SK-N-SH (cell line): Measurements from ENCODE around the gene F11. TPM values are rescaled to one million over a fixed set of nuclear protein-coding genes. Genes with fewer than 3 reads are reported as not detected.

Experiments used
- CTCF ChIA-PET: fragments of 300-600, 350-600 bp; formaldehyde crosslinking; extraction: SDS; loops from one replicate; lab custom pipeline; 2021; lab: Yijun Ruan, JAX
- POLR2A ChIA-PET: fragments of 350-600 bp; sonication (Branson Sonifier 250); formaldehyde crosslinking; extraction: SDS; loops from one replicate; lab custom pipeline; 2020; ENCODE audit warnings: antibody characterized with exemption, inconsistent platforms; lab: Yijun Ruan, JAX
- DNase-seq: peaks from one replicate; pipeline ENCODE4 v3.0.0; 2012
- H2AFZ ChIP-seq: fragments of 200-600 bp; sonication (generic); 2 replicates; pipeline ENCODE4 v1.8.1; 2016; ENCODE audit warnings: antibody characterized with exemption, mild to moderate bottlenecking, low read depth
- H3F3A ChIP-seq: fragments of 200-600 bp; sonication (generic); replicated peaks from 2 replicates; pipeline ENCODE3; 2016; ENCODE audit warnings: antibody characterized with exemption, mild to moderate bottlenecking; ENCODE audit not compliant: insufficient read depth
- H3K27ac ChIP-seq, 2 experiments: fragments of 200-500 bp in 1 of 2; fragments of 200-600 bp in 1 of 2; sonication (Bioruptor generic) in 1 of 2; sonication (generic), shearing (Covaris generic) in 1 of 2; 2 replicates each; pipeline versions ENCODE4 v1.5.1 to v1.6.1; 2014 to 2016; ENCODE audit warnings: low read depth in 2 of 2, inconsistent platforms in 1 of 2, low read length in 1 of 2, mild to moderate bottlenecking in 1 of 2, mixed read lengths in 1 of 2
- H3K27me3 ChIP-seq: fragments of 200-600 bp; sonication (generic), shearing (Covaris generic); 2 replicates; pipeline ENCODE4 v1.6.1; 2016; ENCODE audit warnings: mixed run types; ENCODE audit not compliant: insufficient read depth
- H3K36me3 ChIP-seq, 2 experiments: fragments of 200-500 bp in 1 of 2; fragments of 200-600 bp in 1 of 2; sonication (Bioruptor generic) in 1 of 2; sonication (generic) in 1 of 2; replicated peaks in 1 of 2; 2 replicates each; pipeline versions ENCODE3 to v1.5.1; 2014 to 2016; ENCODE audit warnings: low read length in 1 of 2, mild to moderate bottlenecking in 1 of 2; ENCODE audit not compliant: insufficient read depth in 2 of 2, control insufficient read depth in 1 of 2
- H3K4me1 ChIP-seq, 2 experiments: fragments of 200-500 bp in 1 of 2; fragments of 200-600 bp in 1 of 2; sonication (Bioruptor generic) in 1 of 2; sonication (generic), shearing (Covaris generic) in 1 of 2; 2 replicates each; pipeline versions ENCODE4 v1.5.1 to v1.6.1; 2014 to 2016; ENCODE audit warnings: low read depth in 1 of 2, low read length in 1 of 2, mixed run types in 1 of 2; ENCODE audit not compliant: insufficient read depth in 2 of 2, control insufficient read depth in 1 of 2
- H3K4me2 ChIP-seq: fragments of 200-600 bp; sonication (generic), shearing (Covaris generic); 2 replicates; pipeline ENCODE4 v1.6.1; 2017; ENCODE audit warnings: mixed run types
- H3K4me3 ChIP-seq, 2 experiments: fragments of 200-500 bp in 1 of 2; fragments of 200-600 bp in 1 of 2; sonication (Bioruptor generic) in 1 of 2; sonication (generic), shearing (Covaris generic) in 1 of 2; 2 replicates each; pipeline versions ENCODE4 v1.5.1 to v1.8.1; 2014 to 2016; ENCODE audit warnings: low read depth in 2 of 2, inconsistent platforms in 1 of 2, low read length in 1 of 2, mild to moderate bottlenecking in 1 of 2, mixed read lengths in 1 of 2, moderate library complexity in 1 of 2
- H3K79me2 ChIP-seq: fragments of 200-600 bp; sonication (generic); 2 replicates; pipeline ENCODE4 v1.8.1; 2017; ENCODE audit warnings: mild to moderate bottlenecking; ENCODE audit not compliant: insufficient read depth
- H3K9ac ChIP-seq: fragments of 200-600 bp; sonication (generic); 2 replicates; pipeline ENCODE4 v1.6.1; 2017; ENCODE audit warnings: mixed run types
- H3K9me2 ChIP-seq: fragments of 200-600 bp; sonication (generic); 2 replicates; pipeline ENCODE4 v1.6.1; 2017; ENCODE audit warnings: mixed run types
- H3K9me3 ChIP-seq: fragments of 200-600 bp; sonication (generic); 2 replicates; pipeline ENCODE4 v1.6.1; 2017; ENCODE audit warnings: mixed run types, mild to moderate bottlenecking, moderate library complexity
- H4K20me1 ChIP-seq: fragments of 200-600 bp; sonication (generic); 2 replicates; pipeline ENCODE4 v1.6.1; 2017; ENCODE audit warnings: mild to moderate bottlenecking, mixed run types; ENCODE audit not compliant: insufficient read depth
- CHD2 ChIP-seq: fragments of 150-350 bp; IDR thresholded peaks from 2 replicates; pipeline ENCODE4 v1.6.1; 2018; ENCODE audit warnings: low read length; ENCODE audit not compliant: partially characterized antibody
- EP300 ChIP-seq, 2 experiments: IDR thresholded peaks; 2 replicates each; pipeline versions ENCODE4 v1.4.0 to v1.6.1; 2012; ENCODE audit warnings: borderline replicate concordance in 1 of 2, low read depth in 1 of 2, low read length in 1 of 2
- FOXM1 ChIP-seq: IDR thresholded peaks from 2 replicates; pipeline ENCODE4 v1.4.0; 2012; ENCODE audit warnings: low read depth, mild to moderate bottlenecking
- MXI1 ChIP-seq: IDR thresholded peaks from 2 replicates; pipeline ENCODE4 v1.6.1; 2012; ENCODE audit warnings: mild to moderate bottlenecking, low read depth, low read length, improper control_type of control experiment
- NRF1 ChIP-seq: IDR thresholded peaks from 2 replicates; pipeline ENCODE4 v1.6.1; 2012; ENCODE audit warnings: low read depth, mild to moderate bottlenecking, low read length
- RAD21 ChIP-seq: IDR thresholded peaks from 2 replicates; pipeline ENCODE4 v1.6.1; 2012; ENCODE audit warnings: mild to moderate bottlenecking, low read length
- RCOR1 ChIP-seq: fragments of 150-350 bp; IDR thresholded peaks from 2 replicates; pipeline ENCODE4 v1.6.1; 2017; ENCODE audit warnings: antibody characterized with exemption, low read length
- SIN3A ChIP-seq: IDR thresholded peaks from 2 replicates; pipeline ENCODE4 v1.6.1; 2012; ENCODE audit warnings: low read depth, mild to moderate bottlenecking, low read length, moderate library complexity, borderline replicate concordance
- TCF12 ChIP-seq: IDR thresholded peaks from 2 replicates; pipeline ENCODE4 v1.4.0; 2012
- YY1 ChIP-seq: IDR thresholded peaks from 2 replicates; pipeline ENCODE4 v1.4.0; 2012; ENCODE audit warnings: low read depth, mild to moderate bottlenecking
- WGBS: methylation state at CpG from one replicate; pipeline ENCODE4 v1.1.6; 2017; ENCODE audit warnings: low lambda C conversion rate; 5-methylcytosine and 5-hydroxymethylcytosine counted together
- polyA plus RNA-seq, 3 experiments: library from polyadenylated mRNA; depleted of rRNA; stranded (reverse); fragments of >200 nt; gene quantifications; 2 replicates each; pipeline ENCODE4 v1.2.3, GENCODE V29; 2012
- TF ChIP-seq, protein P1 (sequence below): IDR thresholded peaks from 2 replicates; pipeline ENCODE4 v1.4.0; 2012; ENCODE audit warnings: low read depth, borderline replicate concordance
- TF ChIP-seq, protein P2 (sequence below): IDR thresholded peaks from 2 replicates; pipeline ENCODE4 v1.4.0; 2012; ENCODE audit warnings: low read depth, borderline replicate concordance
- TF ChIP-seq, protein P3 (sequence below): fragments of 200-600 bp; sonication (generic); IDR thresholded peaks from 2 replicates; pipeline ENCODE4 v1.6.1; 2017; ENCODE audit warnings: antibody characterized with exemption, mild to moderate bottlenecking, moderate library complexity
- TF ChIP-seq, protein P4 (sequence below): IDR thresholded peaks from 2 replicates; pipeline ENCODE4 v1.6.1; 2012; ENCODE audit warnings: mild to moderate bottlenecking, low read depth, low read length, moderate library complexity

The F11 gene
- polyA plus RNA-seq, 1 of the 3 experiments (the other 2 are of a cell fraction) = not detected

DNA sequence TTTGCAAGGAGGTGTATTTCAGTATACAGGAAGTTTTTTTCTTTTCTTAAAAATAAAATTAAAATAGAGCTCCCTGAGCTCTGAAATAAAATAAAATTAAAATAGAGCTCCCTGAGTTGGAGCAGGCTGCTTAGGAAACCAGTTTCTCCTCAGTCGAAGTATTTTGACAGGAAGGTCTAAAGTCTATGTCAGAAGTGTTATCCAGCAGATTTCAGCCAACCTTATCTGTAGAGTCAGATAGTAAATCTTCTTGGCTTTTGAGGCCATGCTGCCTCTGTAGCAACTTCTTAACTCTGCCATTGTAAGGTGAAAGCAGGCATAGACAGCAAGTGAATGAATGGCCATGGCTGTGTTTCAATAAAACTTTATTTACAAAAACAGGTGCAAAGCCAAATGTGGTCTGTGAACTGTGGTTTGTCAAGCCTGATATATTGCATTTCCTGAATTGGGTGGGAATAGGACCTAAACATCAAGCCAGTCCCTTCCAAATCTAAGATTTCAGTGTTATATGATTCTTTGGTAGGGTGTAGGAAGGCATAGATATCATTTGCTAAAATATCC, 48.2 kb upstream of the F11 start:
- no peak overlapping the region for H3K9ac ChIP-seq
- peaks cover 0 to 10% of the 10 kb centered on the region in 2 experiments; a peak in 2 of 4 replicates for H3K4me1 ChIP-seq
- no peak overlapping the region for H3K4me3 ChIP-seq
- H3K9me3 ChIP-seq = no peaks in the 10 kb centered on the region
- no peaks in the 10 kb centered on the region for H3K27me3 ChIP-seq
- no peak overlapping the region for H3K27ac ChIP-seq
- ChIA-PET POLR2A (no interaction called here), CTCF (interaction anchor here (0.6 to 1.5 kb wide), 2 partner anchors 11 to 69 kb away, joined by 3 to 4 read pairs; no protein-coding TSS in a partner anchor)
- no peak overlapping the region for H2AFZ ChIP-seq
- H3K4me2 ChIP-seq = no peak overlapping the region
- no peaks in the 10 kb centered on the region for H4K20me1 ChIP-seq
- 44% methylated on average over 1 of the region's 1 CpG for WGBS
- H3K79me2 ChIP-seq = no peaks in the 10 kb centered on the region
- no peaks in the 10 kb centered on the region for H3K9me2 ChIP-seq
- DNase-seq = no peak
- H3K36me3 ChIP-seq = no peaks in the 10 kb centered on the region
- TF ChIP-seq NRF1 (no peak), MXI1 (no peak), TCF12 (no peak), FOXM1 (no peak), RAD21 (no peak), EP300 (IDR thresholded peaks at IDR 0.05; ENCODE audit: borderline replicate concordance in 1 of 2, low read depth in 1 of 2, low read length in 1 of 2) (no peak), CHD2 (no peak), YY1 (no peak), RCOR1 (no peak), SIN3A (no peak)
- TF ChIP-seq, protein P1, sequence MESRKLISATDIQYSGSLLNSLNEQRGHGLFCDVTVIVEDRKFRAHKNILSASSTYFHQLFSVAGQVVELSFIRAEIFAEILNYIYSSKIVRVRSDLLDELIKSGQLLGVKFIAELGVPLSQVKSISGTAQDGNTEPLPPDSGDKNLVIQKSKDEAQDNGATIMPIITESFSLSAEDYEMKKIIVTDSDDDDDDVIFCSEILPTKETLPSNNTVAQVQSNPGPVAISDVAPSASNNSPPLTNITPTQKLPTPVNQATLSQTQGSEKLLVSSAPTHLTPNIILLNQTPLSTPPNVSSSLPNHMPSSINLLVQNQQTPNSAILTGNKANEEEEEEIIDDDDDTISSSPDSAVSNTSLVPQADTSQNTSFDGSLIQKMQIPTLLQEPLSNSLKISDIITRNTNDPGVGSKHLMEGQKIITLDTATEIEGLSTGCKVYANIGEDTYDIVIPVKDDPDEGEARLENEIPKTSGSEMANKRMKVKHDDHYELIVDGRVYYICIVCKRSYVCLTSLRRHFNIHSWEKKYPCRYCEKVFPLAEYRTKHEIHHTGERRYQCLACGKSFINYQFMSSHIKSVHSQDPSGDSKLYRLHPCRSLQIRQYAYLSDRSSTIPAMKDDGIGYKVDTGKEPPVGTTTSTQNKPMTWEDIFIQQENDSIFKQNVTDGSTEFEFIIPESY = no peak
- TF ChIP-seq, protein P2, sequence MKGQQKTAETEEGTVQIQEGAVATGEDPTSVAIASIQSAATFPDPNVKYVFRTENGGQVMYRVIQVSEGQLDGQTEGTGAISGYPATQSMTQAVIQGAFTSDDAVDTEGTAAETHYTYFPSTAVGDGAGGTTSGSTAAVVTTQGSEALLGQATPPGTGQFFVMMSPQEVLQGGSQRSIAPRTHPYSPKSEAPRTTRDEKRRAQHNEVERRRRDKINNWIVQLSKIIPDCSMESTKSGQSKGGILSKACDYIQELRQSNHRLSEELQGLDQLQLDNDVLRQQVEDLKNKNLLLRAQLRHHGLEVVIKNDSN = no peak
- TF ChIP-seq, protein P3, sequence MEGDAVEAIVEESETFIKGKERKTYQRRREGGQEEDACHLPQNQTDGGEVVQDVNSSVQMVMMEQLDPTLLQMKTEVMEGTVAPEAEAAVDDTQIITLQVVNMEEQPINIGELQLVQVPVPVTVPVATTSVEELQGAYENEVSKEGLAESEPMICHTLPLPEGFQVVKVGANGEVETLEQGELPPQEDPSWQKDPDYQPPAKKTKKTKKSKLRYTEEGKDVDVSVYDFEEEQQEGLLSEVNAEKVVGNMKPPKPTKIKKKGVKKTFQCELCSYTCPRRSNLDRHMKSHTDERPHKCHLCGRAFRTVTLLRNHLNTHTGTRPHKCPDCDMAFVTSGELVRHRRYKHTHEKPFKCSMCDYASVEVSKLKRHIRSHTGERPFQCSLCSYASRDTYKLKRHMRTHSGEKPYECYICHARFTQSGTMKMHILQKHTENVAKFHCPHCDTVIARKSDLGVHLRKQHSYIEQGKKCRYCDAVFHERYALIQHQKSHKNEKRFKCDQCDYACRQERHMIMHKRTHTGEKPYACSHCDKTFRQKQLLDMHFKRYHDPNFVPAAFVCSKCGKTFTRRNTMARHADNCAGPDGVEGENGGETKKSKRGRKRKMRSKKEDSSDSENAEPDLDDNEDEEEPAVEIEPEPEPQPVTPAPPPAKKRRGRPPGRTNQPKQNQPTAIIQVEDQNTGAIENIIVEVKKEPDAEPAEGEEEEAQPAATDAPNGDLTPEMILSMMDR = no peak
- TF ChIP-seq, protein P4, sequence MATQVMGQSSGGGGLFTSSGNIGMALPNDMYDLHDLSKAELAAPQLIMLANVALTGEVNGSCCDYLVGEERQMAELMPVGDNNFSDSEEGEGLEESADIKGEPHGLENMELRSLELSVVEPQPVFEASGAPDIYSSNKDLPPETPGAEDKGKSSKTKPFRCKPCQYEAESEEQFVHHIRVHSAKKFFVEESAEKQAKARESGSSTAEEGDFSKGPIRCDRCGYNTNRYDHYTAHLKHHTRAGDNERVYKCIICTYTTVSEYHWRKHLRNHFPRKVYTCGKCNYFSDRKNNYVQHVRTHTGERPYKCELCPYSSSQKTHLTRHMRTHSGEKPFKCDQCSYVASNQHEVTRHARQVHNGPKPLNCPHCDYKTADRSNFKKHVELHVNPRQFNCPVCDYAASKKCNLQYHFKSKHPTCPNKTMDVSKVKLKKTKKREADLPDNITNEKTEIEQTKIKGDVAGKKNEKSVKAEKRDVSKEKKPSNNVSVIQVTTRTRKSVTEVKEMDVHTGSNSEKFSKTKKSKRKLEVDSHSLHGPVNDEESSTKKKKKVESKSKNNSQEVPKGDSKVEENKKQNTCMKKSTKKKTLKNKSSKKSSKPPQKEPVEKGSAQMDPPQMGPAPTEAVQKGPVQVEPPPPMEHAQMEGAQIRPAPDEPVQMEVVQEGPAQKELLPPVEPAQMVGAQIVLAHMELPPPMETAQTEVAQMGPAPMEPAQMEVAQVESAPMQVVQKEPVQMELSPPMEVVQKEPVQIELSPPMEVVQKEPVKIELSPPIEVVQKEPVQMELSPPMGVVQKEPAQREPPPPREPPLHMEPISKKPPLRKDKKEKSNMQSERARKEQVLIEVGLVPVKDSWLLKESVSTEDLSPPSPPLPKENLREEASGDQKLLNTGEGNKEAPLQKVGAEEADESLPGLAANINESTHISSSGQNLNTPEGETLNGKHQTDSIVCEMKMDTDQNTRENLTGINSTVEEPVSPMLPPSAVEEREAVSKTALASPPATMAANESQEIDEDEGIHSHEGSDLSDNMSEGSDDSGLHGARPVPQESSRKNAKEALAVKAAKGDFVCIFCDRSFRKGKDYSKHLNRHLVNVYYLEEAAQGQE = no peak
- no peaks in the 10 kb centered on the region for H3F3A ChIP-seq
